ENCODE results near the gene MARS1.

MARS1 gene

DNA sequence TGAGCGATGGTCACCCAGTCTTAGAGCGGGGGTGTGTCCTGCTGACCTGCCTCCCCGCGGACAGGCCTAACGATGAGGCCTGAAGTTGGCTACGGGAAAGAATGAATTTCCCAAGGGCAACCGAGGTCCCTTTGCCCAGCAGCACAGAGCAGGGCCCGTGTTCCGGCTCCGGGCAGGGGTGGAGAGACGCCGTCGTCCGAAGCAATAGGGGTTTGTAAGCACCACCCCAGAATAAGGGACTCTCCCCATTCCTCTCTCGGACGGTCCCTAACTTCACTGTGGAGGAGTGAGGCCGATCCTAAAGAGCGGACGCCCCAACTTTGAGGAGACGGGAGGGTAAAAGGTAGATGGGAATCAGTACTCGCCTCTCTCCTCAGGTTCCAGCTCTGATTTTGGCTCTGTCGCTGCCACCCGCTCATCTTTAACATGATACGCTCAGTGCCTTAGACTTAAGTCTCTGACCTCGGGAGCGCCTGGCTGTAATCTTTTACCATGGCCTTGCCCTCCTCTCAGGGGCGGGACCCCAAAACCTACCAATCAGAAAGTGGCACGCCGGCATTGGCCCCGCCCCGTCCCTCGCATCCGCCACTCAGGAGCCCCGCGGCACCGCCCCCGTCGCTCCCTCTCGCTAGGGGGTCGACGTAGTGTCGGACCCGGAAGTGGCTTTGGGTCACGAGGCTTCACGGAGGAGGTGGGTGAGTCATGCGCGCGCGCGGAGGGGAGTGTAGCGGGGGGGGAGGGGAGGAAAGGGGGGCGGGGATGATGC is 32.4 kb downstream of the MARS1 start, which contains the start of gene DDIT3:
TSS of gene DDIT3 (minus strand) at position 462 of the 766 bp plus-strand sequence. CDS start 3,108 bp downstream, outside the sequence.
- Histone ChIP-seq H3K9me3 (no peaks in the 10 kb centered on the region), H3K4me1 (peaks cover 57% of the 10 kb centered on the region), H3K27me3 (no peaks in the 10 kb centered on the region), H3K9ac (peak within 1 kb of the TSS; percentile 97), H3K4me2 (peak within 1 kb of the TSS; percentile 95), H3K4me3 (peak within 1 kb of the TSS; percentile 84), H4K20me1 (peaks cover 69% of the 10 kb centered on the region), H3K27ac (peak within 1 kb of the TSS; percentile 98), H3K36me3 (peaks cover 54% of the 10 kb centered on the region)
- no peak for TF ChIP-seq Cebpa-rat (IDR thresholded peaks at IDR 0.05)

DNA sequence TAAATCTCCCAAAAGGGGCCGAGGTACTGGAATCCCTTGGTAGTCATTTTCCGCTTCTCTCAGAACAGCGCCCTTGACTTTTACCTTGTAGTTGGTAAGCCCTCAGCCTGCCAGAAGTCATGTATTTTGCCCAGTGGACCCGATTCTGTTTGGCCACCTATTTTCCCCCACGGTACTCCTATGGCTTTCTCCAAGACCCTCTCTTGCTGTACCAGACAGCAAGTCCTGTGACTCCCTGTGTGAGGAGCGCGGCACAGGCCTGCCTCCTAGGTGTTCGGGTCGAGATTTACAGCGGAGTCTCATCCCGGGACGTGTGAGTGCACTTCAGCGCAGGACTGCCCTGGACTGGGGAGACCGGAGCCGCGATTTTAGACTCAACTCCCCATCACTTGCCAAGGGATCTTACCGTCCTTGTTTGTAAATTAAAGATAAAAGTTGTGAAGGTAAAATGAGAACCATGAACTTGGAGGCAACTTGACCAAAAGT is 33.7 kb downstream of the MARS1 start:
- H3K4me1 ChIP-seq: peaks cover 71% of the 10 kb centered on the region
- peak overlapping the region; percentile 95 for H3K4me2 ChIP-seq
- no peaks in the 10 kb centered on the region for H3K27me3 ChIP-seq
- no peaks in the 10 kb centered on the region for H3K9me3 ChIP-seq
- peaks cover 54% of the 10 kb centered on the region for H3K36me3 ChIP-seq
- peak overlapping the region; percentile 98 for H3K27ac ChIP-seq
- no peak for TF ChIP-seq Cebpa-rat (IDR thresholded peaks at IDR 0.05)
- peaks cover 68% of the 10 kb centered on the region for H4K20me1 ChIP-seq
- peak overlapping the region; percentile 85 for H3K9ac ChIP-seq
- H3K4me3 ChIP-seq: peak overlapping the region; percentile 84

DNA sequence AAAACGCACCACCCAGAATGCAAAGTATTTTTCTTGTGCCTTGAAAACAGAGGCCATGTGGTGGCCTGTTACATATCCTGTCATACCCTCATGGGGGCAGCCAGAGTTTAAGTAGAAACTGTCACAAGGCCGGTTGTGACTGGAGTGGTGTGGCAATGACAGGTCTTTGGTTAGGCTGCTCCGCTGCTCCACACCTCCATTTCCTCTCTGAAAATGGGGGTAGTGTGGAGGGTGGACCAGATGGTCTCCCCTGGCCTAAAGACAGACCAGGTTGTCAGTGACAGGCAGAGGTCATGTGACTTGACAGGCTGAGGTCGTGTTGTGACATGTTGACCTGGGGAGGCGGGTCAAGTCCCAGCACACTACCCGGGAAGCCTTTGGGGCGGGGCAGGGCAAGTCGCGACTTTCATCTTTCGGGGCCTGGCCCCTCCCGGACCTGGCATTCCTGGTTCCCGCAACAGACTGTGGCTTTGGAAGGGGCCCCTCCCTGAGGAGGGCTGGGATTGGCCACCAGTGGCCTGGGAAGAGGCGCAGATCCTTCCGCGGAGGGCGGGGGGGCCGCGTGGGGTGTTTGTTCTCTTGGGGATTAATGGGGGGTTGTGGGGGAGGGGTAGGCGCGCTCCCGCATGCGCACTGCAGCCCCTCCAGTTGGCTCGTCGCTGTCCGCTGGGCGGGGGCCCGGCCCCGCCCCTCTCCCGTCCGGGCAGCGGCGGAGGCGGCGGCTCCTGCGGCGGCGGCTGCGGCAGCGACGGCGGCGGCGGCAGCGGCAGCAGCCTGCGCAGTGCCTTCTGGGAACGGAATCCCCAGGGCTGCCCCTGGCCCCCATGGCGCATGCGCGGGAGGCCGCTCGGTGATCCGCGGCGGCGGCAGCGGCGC is 34.4 kb downstream of the MARS1 start, which contains the start of gene MBD6:
TSS of gene MBD6 (plus strand) at position 814 of the 876 bp plus-strand sequence. CDS start 1,480 bp downstream, outside the sequence.
- Histone ChIP-seq H3K4me1 (peaks cover 73% of the 10 kb centered on the region), H3K9me3 (no peaks in the 10 kb centered on the region), H3K4me2 (peak within 1 kb of the TSS; percentile 98), H3K36me3 (peaks cover 54% of the 10 kb centered on the region), H4K20me1 (peaks cover 65% of the 10 kb centered on the region), H3K4me3 (peak within 1 kb of the TSS; percentile 84), H3K27ac (peak within 1 kb of the TSS; percentile 98), H3K9ac (peak within 1 kb of the TSS; percentile 91), H3K27me3 (no peaks in the 10 kb centered on the region)
- TF ChIP-seq Cebpa-rat (IDR thresholded peaks at IDR 0.05): peak; percentile 42; the same call in 1 of the 2 replicates

- H3K4me1 ChIP-seq: peaks cover 65% of the 10 kb centered on the region
These were observed 35.2 kb downstream of the MARS1 start for GRCh38 chr12:57522887-57523705.

DNA sequence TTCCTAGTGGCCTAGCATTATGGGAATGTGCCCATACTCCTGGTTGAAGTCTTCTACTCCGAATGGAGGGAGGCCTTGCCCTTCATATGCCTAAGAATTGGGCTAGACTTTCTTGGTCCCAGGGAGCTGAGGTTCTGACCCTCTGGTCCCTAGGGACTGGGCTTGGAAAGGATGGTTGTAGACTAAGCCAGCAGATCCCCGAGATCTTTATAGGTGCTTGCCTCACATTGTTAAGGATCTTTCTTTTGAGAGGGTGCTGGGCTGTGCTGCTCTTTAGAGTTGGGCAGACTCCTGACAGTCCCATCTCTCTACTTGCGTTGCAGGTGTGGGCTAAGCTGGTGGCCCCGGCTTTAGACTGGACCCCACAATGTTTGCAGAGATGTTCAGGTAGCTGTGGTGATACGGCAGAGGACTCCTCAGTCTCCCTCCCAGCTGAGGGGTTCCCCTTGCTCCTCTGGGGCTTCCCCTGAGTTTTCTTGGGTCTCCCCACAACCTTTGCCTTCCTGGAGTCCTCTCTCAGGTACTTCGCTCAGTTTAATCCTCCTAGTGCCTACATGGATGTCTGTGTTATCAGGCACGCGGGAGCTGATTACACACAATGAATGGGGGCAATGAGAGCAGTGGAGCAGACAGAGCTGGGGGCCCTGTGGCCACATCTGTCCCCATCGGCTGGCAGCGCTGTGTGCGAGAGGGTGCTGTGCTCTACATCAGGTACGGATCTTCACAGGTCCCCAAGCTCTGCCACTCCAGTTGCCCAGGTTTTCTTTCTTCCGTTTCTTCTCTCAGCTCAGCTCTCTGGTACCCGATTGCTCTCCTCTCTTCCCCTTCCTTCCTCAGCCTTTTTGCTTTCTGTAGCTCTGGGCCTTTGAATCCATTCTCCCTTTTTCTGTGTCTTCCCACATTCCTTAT is 36.1 kb downstream of the MARS1 start:
- Histone ChIP-seq H3K27me3 (no peaks in the 10 kb centered on the region), H4K20me1 (peaks cover 54% of the 10 kb centered on the region), H3K9me3 (no peaks in the 10 kb centered on the region), H3K27ac (peak overlapping the region; percentile 89), H3K4me1 (peaks cover 56% of the 10 kb centered on the region), H3K36me3 (peaks cover 54% of the 10 kb centered on the region), H3K9ac (peak overlapping the region; percentile 91), H3K4me2 (peak overlapping the region; percentile 98), H3K4me3 (peak overlapping the region; percentile 84)
- no peak for TF ChIP-seq Cebpa-rat (IDR thresholded peaks at IDR 0.05)

More at GRCh38 chr12:57522887-57523705, 35.2 kb downstream of the MARS1 start:
- Histone ChIP-seq H3K27ac (peak overlapping the region; percentile 98), H3K36me3 (peaks cover 54% of the 10 kb centered on the region), H3K9me3 (no peaks in the 10 kb centered on the region), H3K4me3 (peak overlapping the region; percentile 84), H3K4me2 (peak overlapping the region; percentile 98), H3K9ac (peak overlapping the region; percentile 91), H3K27me3 (no peaks in the 10 kb centered on the region), H4K20me1 (peaks cover 63% of the 10 kb centered on the region)
- TF ChIP-seq Cebpa-rat (IDR thresholded peaks at IDR 0.05): no peak

DNA sequence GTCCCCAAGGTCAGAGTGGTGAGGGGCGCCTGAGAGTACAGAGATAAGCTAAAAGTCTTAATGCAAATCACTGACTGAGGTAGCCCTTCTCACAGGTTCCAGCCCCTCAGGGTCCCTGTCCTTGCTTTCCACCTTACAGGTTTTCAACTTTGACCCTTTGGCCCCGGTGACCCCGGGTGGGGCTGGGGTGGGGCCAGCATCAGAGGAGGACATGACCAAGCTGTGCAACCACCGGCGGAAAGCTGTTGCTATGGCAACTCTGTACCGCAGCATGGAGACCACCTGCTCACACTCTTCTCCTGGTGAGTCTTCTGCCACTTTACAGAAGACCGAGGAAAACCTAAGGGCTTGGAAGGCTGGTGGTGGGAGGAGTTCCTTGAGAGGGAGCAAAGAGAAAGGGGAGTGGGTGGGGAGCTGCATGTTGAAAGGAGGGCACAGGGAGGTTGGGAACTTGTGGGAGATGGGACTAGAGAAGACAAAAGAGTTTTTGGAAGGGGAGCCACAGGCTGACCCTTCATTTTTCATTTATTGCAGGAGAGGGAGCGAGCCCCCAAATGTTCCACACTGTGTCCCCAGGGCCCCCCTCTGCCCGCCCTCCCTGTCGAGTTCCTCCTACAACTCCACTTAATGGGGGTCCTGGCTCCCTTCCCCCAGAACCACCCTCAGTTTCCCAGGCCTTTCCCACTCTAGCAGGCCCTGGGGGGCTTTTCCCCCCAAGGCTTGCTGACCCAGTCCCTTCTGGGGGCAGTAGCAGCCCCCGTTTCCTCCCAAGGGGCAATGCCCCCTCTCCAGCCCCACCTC is 37.1 kb downstream of the MARS1 start:
- Histone ChIP-seq H3K27me3 (no peaks in the 10 kb centered on the region), H3K4me3 (peak overlapping the region; percentile 84; the same call in 1 of the 2 replicates), H3K9me3 (no peaks in the 10 kb centered on the region), H4K20me1 (peaks cover 44% of the 10 kb centered on the region), H3K4me2 (peak overlapping the region; percentile 98), H3K36me3 (peaks cover 60% of the 10 kb centered on the region), H3K4me1 (peaks cover 52% of the 10 kb centered on the region), H3K9ac (peak overlapping the region; percentile 91), H3K27ac (peak overlapping the region; percentile 89; the same call in 1 of the 2 replicates)
- no peak for TF ChIP-seq Cebpa-rat (IDR thresholded peaks at IDR 0.05)

- H3K36me3 ChIP-seq: peaks cover 68% of the 10 kb centered on the region
- H3K4me2 ChIP-seq: peak overlapping the region; percentile 98
- H3K4me1 ChIP-seq: peaks cover 52% of the 10 kb centered on the region
- no peak overlapping the region for H3K4me3 ChIP-seq
- H3K27ac ChIP-seq: peak overlapping the region; percentile 51; the same call in 1 of the 2 replicates
- no peaks in the 10 kb centered on the region for H3K27me3 ChIP-seq
- H3K9ac ChIP-seq: peak overlapping the region; percentile 57; the same call in 1 of the 2 replicates
- H3K9me3 ChIP-seq: no peaks in the 10 kb centered on the region
- TF ChIP-seq Cebpa-rat (IDR thresholded peaks at IDR 0.05): no peak
- H4K20me1 ChIP-seq: peaks cover 50% of the 10 kb centered on the region
These were observed 37.9 kb downstream of the MARS1 start for GRCh38 chr12:57525615-57526383.

All from BLaER1 (cell line).